GM12875 (cell line): ENCODE data around the gene MTFR1L.
A peak's percentile ranks its signal among the peaks of the same experiment; 100 is the strongest.

Source experiments
- H3K4me3 ChIP-seq: one replicate; pipeline ENCODE4 v1.5.1; 2011; ENCODE audit warnings: low read depth, low read length, control low read depth
- CTCF ChIP-seq: IDR thresholded peaks from 2 replicates; pipeline ENCODE4 v1.5.1; 2011; ENCODE audit warnings: low read depth, mild to moderate bottlenecking, control low read depth, inconsistent platforms, low read length, moderate library complexity, borderline replicate concordance; ENCODE audit not compliant: insufficient read depth

MTFR1L gene

DNA sequence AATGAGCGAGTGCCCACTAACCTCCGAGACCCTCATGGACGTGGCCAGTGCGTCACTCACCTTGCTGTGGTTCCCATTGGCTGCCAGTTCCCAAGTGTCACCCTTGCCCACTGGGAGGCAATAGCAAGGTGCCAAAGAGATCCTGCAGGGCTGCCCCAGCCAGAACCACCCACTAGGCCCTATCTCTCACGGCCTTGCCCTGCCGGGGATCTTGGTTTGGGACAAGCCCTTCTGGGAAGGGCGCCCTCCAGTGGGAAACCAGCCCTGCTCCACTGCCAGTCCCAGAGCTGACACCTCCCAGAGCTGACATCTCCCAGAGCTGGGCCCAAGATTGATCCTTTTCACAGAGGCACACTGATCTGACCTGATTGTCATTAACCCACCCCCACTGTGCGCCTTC lies 21.8 kb upstream of the MTFR1L start:
- no peak overlapping the region for H3K4me3 ChIP-seq
- TF ChIP-seq CTCF: peak; percentile 66

- TF ChIP-seq CTCF: no peak
- H3K4me3 ChIP-seq: no peak overlapping the region
Measured at GRCh38 chr1:25798666-25799351, 20.9 kb upstream of the MTFR1L start.

- TF ChIP-seq CTCF: no peak
Measured at GRCh38 chr1:25799352-25799934, 20.3 kb upstream of the MTFR1L start.

GRCh38 chr1:25799935-25800702 lies 19.6 kb upstream of the MTFR1L start, which contains the start of gene SELENON:
TSS of gene SELENON (plus strand) at chr1:25800193. CDS start at chr1:25800231, 38 bp downstream.
- TF ChIP-seq CTCF: no peak

More at GRCh38 chr1:25799352-25799934, 20.3 kb upstream of the MTFR1L start:
- H3K4me3 ChIP-seq: peak overlapping the region; percentile 16

GRCh38 chr1:25800703-25801377 lies 18.9 kb upstream of the MTFR1L start:
- no peak for TF ChIP-seq CTCF
- peak overlapping the region; percentile 23 for H3K4me3 ChIP-seq

More at GRCh38 chr1:25799935-25800702, 19.6 kb upstream of the MTFR1L start, which contains the start of gene SELENON:
- H3K4me3 ChIP-seq: peak within 1 kb of the TSS; percentile 23

- H3K4me3 ChIP-seq: no peak overlapping the region
- 0 out of 2 replicates have a peak, but pooled peaks have one; percentile 17 for TF ChIP-seq CTCF
Measured at GRCh38 chr1:25802915-25803314, 16.8 kb upstream of the MTFR1L start.
